Globus pallidus (tissue), 1 donor: Measurements from ENCODE around the gene FAM81B.

ENCODE experiments used
- DNase-seq: peaks from one replicate; pipeline ENCODE4 v3.0.0-alpha.2; 2015; ENCODE audit warnings: low spot score

Gene FAM81B

DNA sequence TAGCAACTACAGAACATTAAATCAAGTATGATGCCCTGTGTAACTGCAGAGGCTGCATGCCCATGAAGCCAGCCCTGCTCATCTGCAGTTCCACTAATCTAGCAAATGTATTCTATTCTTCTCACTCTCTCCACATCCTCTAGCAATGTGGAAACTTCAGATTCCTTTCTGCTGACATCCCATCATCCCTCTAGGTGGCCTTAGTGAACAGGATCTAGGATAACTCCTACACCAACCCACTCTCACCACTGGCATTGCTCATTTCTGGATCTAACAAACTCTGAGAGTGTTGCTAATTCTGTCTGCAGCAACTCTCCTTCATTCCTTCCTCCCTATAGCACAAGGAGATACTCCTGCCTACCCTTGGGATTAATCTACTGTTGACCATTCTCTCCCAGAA, 80.8 kb downstream of the FAM81B start:
- no peak for DNase-seq

DNA sequence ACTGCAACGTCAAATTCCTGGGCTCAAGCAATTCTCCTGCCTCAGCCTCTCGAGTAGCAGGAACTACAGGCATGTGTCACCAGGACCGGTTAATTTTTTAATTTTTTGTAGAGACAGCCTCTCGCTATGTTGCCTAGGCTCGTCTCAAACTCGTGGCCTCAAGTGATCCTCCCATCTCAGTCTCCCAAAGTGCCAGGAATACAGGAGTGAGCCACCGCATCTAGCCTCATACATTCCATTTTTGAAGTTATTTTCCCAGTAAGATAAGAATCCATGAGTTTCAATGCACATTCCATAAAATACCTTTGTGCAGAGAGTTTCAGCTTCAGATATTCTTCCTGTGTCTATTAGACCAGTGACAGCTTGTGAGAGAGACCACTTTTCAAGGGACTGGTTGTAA, 93.3 kb downstream of the FAM81B start:
- DNase-seq: no peak

- DNase-seq: no peak
Observed at GRCh38 chr5:95486191-95486590, 95.0 kb downstream of the FAM81B start.

DNA sequence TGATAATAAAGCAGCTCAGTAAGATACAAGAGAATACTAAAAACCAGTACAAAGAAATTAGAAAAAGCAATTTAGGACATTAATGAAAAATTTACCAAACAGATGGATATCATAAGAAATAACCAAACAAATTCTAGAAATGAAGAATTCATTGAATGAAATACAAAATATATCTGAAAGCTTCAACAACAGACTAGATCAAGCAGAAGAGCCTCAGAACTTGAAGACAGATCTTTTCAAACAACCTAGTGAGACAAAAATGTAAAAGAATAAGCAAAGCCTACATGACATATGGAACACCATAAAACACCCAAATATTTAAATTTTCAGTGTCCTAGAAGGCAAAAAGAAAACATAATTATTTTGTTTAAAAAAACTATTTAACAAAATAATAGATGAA, 96.7 kb downstream of the FAM81B start:
- no peak for DNase-seq
